HG03045 (cell line): Measurements from ENCODE around the gene HNRNPH2.

Experiments
- ATAC-seq: cut with Tn5 transposase; IDR thresholded peaks from one replicate; pipeline ENCODE4 v1.9.1; 2021; ENCODE audit warnings: mild to moderate bottlenecking, moderate library complexity; ENCODE audit not compliant: unreplicated experiment

HNRNPH2 gene

GRCh38 chrX:101450961-101451360 lies 42.9 kb downstream of the HNRNPH2 start:
- ATAC-seq, result no peak

- no peak for ATAC-seq
Measured at GRCh38 chrX:101452056-101452455, 44.0 kb downstream of the HNRNPH2 start.

GRCh38 chrX:101460669-101461068 lies 52.6 kb downstream of the HNRNPH2 start:
- ATAC-seq, result no peak

GRCh38 chrX:101462892-101463291 lies 54.9 kb downstream of the HNRNPH2 start:
- no peak for ATAC-seq
